Measurements from ENCODE around the gene CBLIF.

DNA sequence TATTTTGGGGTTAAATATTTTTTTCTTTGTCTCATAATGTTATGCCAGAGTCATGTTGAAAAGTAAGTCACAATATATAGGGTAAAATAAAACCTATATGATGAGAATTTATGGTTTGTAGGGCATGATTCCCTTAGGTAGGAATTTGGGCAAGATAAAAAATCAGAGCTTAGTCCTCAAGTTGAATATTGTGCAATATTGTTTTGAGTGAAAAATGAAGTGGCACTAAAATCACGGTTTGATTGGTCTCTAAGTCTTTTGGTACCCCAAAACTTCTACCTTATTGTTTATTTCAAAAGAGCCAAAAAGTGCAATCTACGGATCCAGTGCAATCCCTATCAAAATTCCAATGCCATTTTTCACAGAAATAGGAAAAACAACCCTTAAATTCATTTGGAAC is 33.1 kb downstream of the CBLIF start:
- no peak for TF ChIP-seq GTF2F1 (IDR thresholded peaks at IDR 0.05; ENCODE audit: low read length)
- TF ChIP-seq HNRNPH1 (optimal IDR thresholded peaks at IDR 0.05; ENCODE audit: low read depth, low read length), result no peak
- TF ChIP-seq, protein P1, sequence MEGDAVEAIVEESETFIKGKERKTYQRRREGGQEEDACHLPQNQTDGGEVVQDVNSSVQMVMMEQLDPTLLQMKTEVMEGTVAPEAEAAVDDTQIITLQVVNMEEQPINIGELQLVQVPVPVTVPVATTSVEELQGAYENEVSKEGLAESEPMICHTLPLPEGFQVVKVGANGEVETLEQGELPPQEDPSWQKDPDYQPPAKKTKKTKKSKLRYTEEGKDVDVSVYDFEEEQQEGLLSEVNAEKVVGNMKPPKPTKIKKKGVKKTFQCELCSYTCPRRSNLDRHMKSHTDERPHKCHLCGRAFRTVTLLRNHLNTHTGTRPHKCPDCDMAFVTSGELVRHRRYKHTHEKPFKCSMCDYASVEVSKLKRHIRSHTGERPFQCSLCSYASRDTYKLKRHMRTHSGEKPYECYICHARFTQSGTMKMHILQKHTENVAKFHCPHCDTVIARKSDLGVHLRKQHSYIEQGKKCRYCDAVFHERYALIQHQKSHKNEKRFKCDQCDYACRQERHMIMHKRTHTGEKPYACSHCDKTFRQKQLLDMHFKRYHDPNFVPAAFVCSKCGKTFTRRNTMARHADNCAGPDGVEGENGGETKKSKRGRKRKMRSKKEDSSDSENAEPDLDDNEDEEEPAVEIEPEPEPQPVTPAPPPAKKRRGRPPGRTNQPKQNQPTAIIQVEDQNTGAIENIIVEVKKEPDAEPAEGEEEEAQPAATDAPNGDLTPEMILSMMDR (CRISPR knock-in tag; IDR thresholded peaks at IDR 0.05), result no peak
- no peak for TF ChIP-seq PHB2 (IDR thresholded peaks at IDR 0.05; ENCODE audit: partially characterized antibody)
